ENCODE results near the gene SYNE2. TPM values are rescaled to one million over a fixed set of nuclear protein-coding genes. Genes with fewer than 3 reads are reported as not detected.

Gene SYNE2
- total and polyA plus RNA-seq, 10 of the 15 experiments (the other 5 are each of a cell fraction or from before 2014, with no cell fraction given) = 2.1 to 52.7 (median 38.1) TPM

GRCh38 chr14:64110802-64111201 lies 258.0 kb downstream of the SYNE2 start (continued):
- TF ChIP-seq HSF1 (IDR thresholded peaks at IDR 0.05; ENCODE audit: low read depth, low read length) (no peak), POLR2AphosphoS2 (IDR thresholded peaks at IDR 0.05; ENCODE audit: low read depth, low read length) (no peak), ZNF687 (IDR thresholded peaks at IDR 0.05) (no peak), YY1 (IDR thresholded peaks at IDR 0.05; ENCODE audit: low read depth, low read length) (no peak), GABPA (IDR thresholded peaks at IDR 0.05; ENCODE audit: low read depth) (no peak)

DNA sequence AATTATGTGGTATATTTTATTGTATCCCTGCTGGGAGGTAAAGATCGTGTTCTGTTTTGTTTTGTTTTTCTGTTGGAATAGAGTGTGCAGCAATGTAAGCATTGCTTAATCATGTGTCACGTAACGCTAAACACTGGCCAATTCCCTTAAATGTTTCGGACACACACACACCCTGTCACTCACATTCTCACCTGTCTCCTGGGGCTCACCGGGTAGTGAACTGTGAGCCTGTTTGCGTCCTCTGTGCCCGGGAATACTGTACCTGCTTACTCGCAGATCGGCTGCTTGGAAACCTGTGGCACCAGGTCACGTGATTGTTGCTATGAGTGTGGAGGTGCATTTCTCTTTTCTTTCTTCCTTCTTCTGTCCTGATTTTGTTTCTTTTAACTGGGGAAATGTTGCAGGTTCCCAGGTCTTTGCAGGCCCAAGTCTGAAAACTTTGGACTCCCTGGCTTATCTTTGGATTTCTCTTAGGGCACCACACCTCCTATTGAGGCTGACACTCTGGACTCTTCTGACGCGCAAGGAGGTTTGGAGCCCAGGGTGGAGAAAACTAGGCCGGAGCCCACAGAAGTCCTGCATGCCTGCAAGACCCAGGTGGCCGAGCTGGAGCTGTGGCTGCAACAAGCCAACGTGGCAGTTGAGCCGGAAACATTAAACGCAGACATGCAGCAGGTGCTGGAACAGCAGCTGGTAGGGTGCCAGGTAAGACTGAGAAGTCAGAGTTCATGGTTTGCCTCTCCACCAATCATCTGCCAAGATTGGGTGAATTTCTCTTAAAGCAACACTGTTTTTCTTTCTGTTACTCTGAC lies 260.3 kb downstream of the SYNE2 start:
- Histone ChIP-seq H2AFZ (ENCODE audit: control insufficient read depth, low read depth, low read length) (no peak overlapping the region), H3K4me2 (ENCODE audit: control insufficient read depth, insufficient read depth) (no peak overlapping the region), H3K27ac (ENCODE audit: control insufficient read depth, insufficient read depth) (no peak overlapping the region), H3K4me1 (ENCODE audit: control insufficient read depth, insufficient read depth, low read length) (no peaks in the 10 kb centered on the region), H3K9ac (ENCODE audit: control insufficient read depth, insufficient read depth, low read length) (no peak overlapping the region), H3K4me3 (no peak overlapping the region), H4K20me1 (ENCODE audit: control insufficient read depth, insufficient read depth) (no peaks in the 10 kb centered on the region), H3K27me3 (replicated peaks in 1 of 2; ENCODE audit: control insufficient read depth in 2 of 2, insufficient read depth in 2 of 2, low read length in 1 of 2) (no peaks in the 10 kb centered on the region), H3K9me3 (replicated peaks; ENCODE audit: control insufficient read depth, insufficient read depth, low read length) (no peaks in the 10 kb centered on the region), H3K79me2 (ENCODE audit: control insufficient read depth, insufficient read depth, low read length) (no peaks in the 10 kb centered on the region), H3K36me3 (ENCODE audit: control insufficient read depth in 2 of 2, insufficient read depth in 2 of 2, low read length in 1 of 2) (peaks cover 9 to 15% of the 10 kb centered on the region in 2 experiments; a peak in 3 of 4 replicates)
- ChIA-PET CTCF (interaction anchor here (0.6 to 1.8 kb wide), 3 partner anchors 114 to 188 kb away, joined by 3 to 4 read pairs (median 3); no protein-coding TSS in a partner anchor), POLR2A (no interaction called here), RAD21 (ENCODE audit: unreplicated experiment) (no interaction called here), SMC1A (ENCODE audit: uncharacterized antibody, unreplicated experiment) (interaction anchor here (0.9 kb wide), 1 partner anchor 22 kb away, joined by 3 read pairs; no protein-coding TSS in a partner anchor)
- FAIRE-seq (no peak), ATAC-seq (no peak), DNase-seq (ENCODE audit: low read depth, low spot score) (no peak)
- no TSS peak for BruUV-seq (replicated peaks)
- in situ Hi-C loops (cut with MboI) = no loop called here
- WGBS (ENCODE audit: insufficient coverage, insufficient replicate concordance, low lambda C conversion rate, missing lambda C conversion rate) = 96% methylated on average over 17 of the region's 17 CpGs
- intact Hi-C loops (cut with micrococcal nuclease; ENCODE audit: unreplicated experiment) = no loop called here
- TF ChIP-seq CHD4 (IDR thresholded peaks at IDR 0.05) (no peak), MTA3 (IDR thresholded peaks at IDR 0.05; ENCODE audit: borderline replicate concordance, low read length) (no peak), PAX5 (IDR thresholded peaks at IDR 0.05; ENCODE audit: borderline replicate concordance, low read depth, low read length) (no peak), FOXM1 (IDR thresholded peaks at IDR 0.05; ENCODE audit: low read depth, low read length) (no peak), BACH1 (IDR thresholded peaks at IDR 0.05; ENCODE audit: borderline replicate concordance) (no peak)
- TF ChIP-seq, protein P1, sequence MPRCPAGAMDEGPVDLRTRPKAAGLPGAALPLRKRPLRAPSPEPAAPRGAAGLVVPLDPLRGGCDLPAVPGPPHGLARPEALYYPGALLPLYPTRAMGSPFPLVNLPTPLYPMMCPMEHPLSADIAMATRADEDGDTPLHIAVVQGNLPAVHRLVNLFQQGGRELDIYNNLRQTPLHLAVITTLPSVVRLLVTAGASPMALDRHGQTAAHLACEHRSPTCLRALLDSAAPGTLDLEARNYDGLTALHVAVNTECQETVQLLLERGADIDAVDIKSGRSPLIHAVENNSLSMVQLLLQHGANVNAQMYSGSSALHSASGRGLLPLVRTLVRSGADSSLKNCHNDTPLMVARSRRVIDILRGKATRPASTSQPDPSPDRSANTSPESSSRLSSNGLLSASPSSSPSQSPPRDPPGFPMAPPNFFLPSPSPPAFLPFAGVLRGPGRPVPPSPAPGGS (IDR thresholded peaks at IDR 0.05; ENCODE audit: borderline replicate concordance, insufficient read depth, low read depth, low read length, poor library complexity, severe bottlenecking) = peak; percentile 33
